H1 (cell line): ENCODE results near the gene PDCD2. TPM values are rescaled to one million over a fixed set of nuclear protein-coding genes. Genes with fewer than 3 reads are reported as not detected.
A peak's percentile ranks its signal among the peaks of the same experiment; 100 is the strongest.

Source experiments
- CBX5 ChIP-seq: fragments of 300-800, 300-1000 bp; sonication (generic); IDR thresholded peaks from 2 replicates; pipeline ENCODE4 v1.7.1; 2016; ENCODE audit warnings: antibody characterized with exemption, low read length, low read depth
- CHD1 ChIP-seq: IDR thresholded peaks from 2 replicates; pipeline ENCODE4 v1.6.1; 2012; ENCODE audit warnings: low read depth, low read length, improper control_type of control experiment
- CHD2 ChIP-seq: IDR thresholded peaks from 2 replicates; pipeline ENCODE4 v1.6.1; 2012; ENCODE audit warnings: low read length, improper control_type of control experiment
- CHD7 ChIP-seq: fragments of 300-600 bp; sonication (generic); IDR thresholded peaks from 2 replicates; pipeline ENCODE4 v1.7.1; 2012; ENCODE audit warnings: low read length, moderate library complexity, mild to moderate bottlenecking, inconsistent platforms; ENCODE audit not compliant: insufficient replicate concordance
- CREB1 ChIP-seq: IDR thresholded peaks from 2 replicates; pipeline ENCODE4 v1.6.1; 2012; ENCODE audit warnings: inconsistent platforms
- POLR2AphosphoS5 ChIP-seq: IDR thresholded peaks from 2 replicates; pipeline ENCODE4 v1.6.1; 2011; ENCODE audit warnings: low read depth, low read length
- RXRA ChIP-seq: IDR thresholded peaks from 2 replicates; pipeline ENCODE4 v1.6.1; 2011; ENCODE audit warnings: low read depth, mild to moderate bottlenecking, low read length, moderate library complexity; ENCODE audit not compliant: insufficient read depth
- SAP30 ChIP-seq: fragments of 300-600 bp; sonication (generic); IDR thresholded peaks from 2 replicates; pipeline ENCODE4 v1.7.1; 2012; ENCODE audit warnings: low read length, moderate library complexity, mild to moderate bottlenecking, inconsistent platforms; ENCODE audit not compliant: insufficient read depth, insufficient replicate concordance
- SIRT6 ChIP-seq: IDR thresholded peaks from one replicate; pipeline ENCODE4 v1.7.1; 2012; ENCODE audit warnings: low read length, inconsistent platforms
- TAF7 ChIP-seq: optimal IDR thresholded peaks from 2 replicates; pipeline ENCODE3; 2011; ENCODE audit warnings: low read depth, mild to moderate bottlenecking, inconsistent platforms, low read length, moderate library complexity, borderline replicate concordance
- polyA plus RNA-seq, 7 experiments: library from polyadenylated mRNA; depleted of rRNA in 3 of 7; stranded (reverse) in 5 of 7; unstranded in 2 of 7; fragments of >200 nt in 5 of 7; fragments of 200-250 nt in 2 of 7; gene quantifications; 1 replicate in 5 of 7; 2 replicates in 1 of 7; 4 replicates in 1 of 7; pipeline versions ENCODE4 v1.2.1 to v1.2.3, GENCODE V29; 2011 to 2013; ENCODE audit warnings: missing spikeins in 2 of 7, mixed read lengths in 2 of 7
- total RNA-seq: library from RNA; stranded (reverse); fragmentation: NEBNext Ultra II Directional; extraction: Animal tissue kit (Norgen Biotek cat#: 25700); gene quantifications from 2 replicates; pipeline ENCODE4 v1.2.1, GENCODE V29; 2021

The PDCD2 gene
- total and polyA plus RNA-seq, 2 of the 8 experiments (the other 6 are each of a cell fraction or from before 2014, with no cell fraction given): 74.1 to 116 TPM

GRCh38 chr6:170584181-170584953 is at the start of gene PDCD2 (continued):
- TF ChIP-seq CHD7 (no peak), CBX5 (no peak), CHD1 (no peak), TAF7 (peak; percentile 17), RXRA (no peak), SAP30 (peak; percentile 87), CREB1 (peak; percentile 69; the same call in 1 of the 2 replicates), POLR2AphosphoS5 (no peak), SIRT6 (no peak), CHD2 (no peak)
